ENCODE measurements around the gene UMODL1. TPM values are rescaled to one million over a fixed set of nuclear protein-coding genes. Genes with fewer than 3 reads are reported as not detected.

Gene UMODL1
- total and polyA plus RNA-seq, 2 donors (not counting 3 experiments of a cell fraction or from before 2014, with no cell fraction given): not detected

DNA sequence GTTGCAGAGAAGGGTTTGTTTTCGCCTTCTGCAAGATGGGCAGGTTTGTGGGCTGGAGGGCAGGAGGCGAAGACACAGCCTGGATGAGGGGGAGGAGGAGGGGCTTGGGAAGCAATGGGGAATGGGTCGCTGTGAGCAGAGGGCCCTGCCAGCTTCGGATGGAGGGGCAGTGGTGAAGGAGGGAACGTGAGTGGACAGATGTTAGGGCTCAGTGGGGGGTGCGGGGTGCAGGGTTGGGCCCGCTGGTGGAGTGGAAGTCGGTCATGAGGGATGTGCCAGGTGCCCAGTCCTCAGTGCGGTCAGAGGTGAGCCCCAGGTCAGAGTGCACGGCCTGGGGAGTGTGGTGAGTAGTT, 92.4 kb downstream of the UMODL1 start:
- no peak overlapping the region for H3K9ac ChIP-seq (replicated peaks; ENCODE audit: extremely low read depth, insufficient read depth, low read length)
- H3K79me2 ChIP-seq (ENCODE audit: control insufficient read depth, insufficient read depth, low read length): no peaks in the 10 kb centered on the region
- H3K9me1 ChIP-seq (replicated peaks; ENCODE audit: control insufficient read depth, extremely low read depth, insufficient read depth, low read length): no peaks in the 10 kb centered on the region
- dilution Hi-C loops (cut with MboI; ENCODE audit: extremely low pct_ligation_motif_present, low sequenced_read_pairs): no loop called here
- H3K4me2 ChIP-seq (ENCODE audit: insufficient read depth, low read length): no peak overlapping the region
- H3K4me3 ChIP-seq (replicated peaks in 1 of 3; ENCODE audit: insufficient read depth in 1 of 3, low read depth in 1 of 3, low read length in 3 of 3): no peak overlapping the region
- intact Hi-C loops (cut with micrococcal nuclease): loop anchor here (5.0 kb wide), 1 partner anchor 34 kb away; no protein-coding TSS in a partner anchor
- H3K27ac ChIP-seq (ENCODE audit: insufficient read depth, low read depth, low read length): no peak overlapping the region
- H3K36me3 ChIP-seq (ENCODE audit: control insufficient read depth in 2 of 2, extremely low read depth in 1 of 2, insufficient read depth in 2 of 2, low read length in 2 of 2): no peaks in the 10 kb centered on the region
- FAIRE-seq: no peak
- H2AFZ ChIP-seq (ENCODE audit: low read depth, low read length): no peak overlapping the region
- no peaks in the 10 kb centered on the region for H4K20me1 ChIP-seq (replicated peaks; ENCODE audit: control insufficient read depth, extremely low read depth, insufficient read depth, low read length)
- TF ChIP-seq JUN (IDR thresholded peaks at IDR 0.05; ENCODE audit: borderline replicate concordance, insufficient read depth, insufficient read length, low read depth) (no peak), MAX (IDR thresholded peaks at IDR 0.05; ENCODE audit: insufficient read depth, insufficient read length) (no peak), EZH2 (IDR thresholded peaks at IDR 0.05; ENCODE audit: borderline replicate concordance, low read depth, low read length, severe bottlenecking) (no peak), FOS (IDR thresholded peaks at IDR 0.05; ENCODE audit: borderline replicate concordance, insufficient read depth, low read length) (no peak)
- DNase-seq (ENCODE audit: low read depth, low spot score): no peak
- no TSS peak for BruUV-seq (replicated peaks)
- no peaks in the 10 kb centered on the region for H3K4me1 ChIP-seq (ENCODE audit: control insufficient read depth, extremely low read depth, insufficient read depth, low read length)
- no peaks in the 10 kb centered on the region for H3K27me3 ChIP-seq (ENCODE audit: control insufficient read depth in 2 of 2, insufficient read depth in 2 of 2, low read length in 2 of 2)
- no peaks in the 10 kb centered on the region for H3K9me3 ChIP-seq (replicated peaks; ENCODE audit: control insufficient read depth, insufficient read depth, low read length)
- CTCF ChIA-PET: interaction anchor here (0.8 to 3.8 kb wide), 9 partner anchors 18 to 218 kb away, joined by 3 to 108 read pairs (median 6); no protein-coding TSS in a partner anchor
- POLR2A ChIA-PET: no interaction called here

DNA sequence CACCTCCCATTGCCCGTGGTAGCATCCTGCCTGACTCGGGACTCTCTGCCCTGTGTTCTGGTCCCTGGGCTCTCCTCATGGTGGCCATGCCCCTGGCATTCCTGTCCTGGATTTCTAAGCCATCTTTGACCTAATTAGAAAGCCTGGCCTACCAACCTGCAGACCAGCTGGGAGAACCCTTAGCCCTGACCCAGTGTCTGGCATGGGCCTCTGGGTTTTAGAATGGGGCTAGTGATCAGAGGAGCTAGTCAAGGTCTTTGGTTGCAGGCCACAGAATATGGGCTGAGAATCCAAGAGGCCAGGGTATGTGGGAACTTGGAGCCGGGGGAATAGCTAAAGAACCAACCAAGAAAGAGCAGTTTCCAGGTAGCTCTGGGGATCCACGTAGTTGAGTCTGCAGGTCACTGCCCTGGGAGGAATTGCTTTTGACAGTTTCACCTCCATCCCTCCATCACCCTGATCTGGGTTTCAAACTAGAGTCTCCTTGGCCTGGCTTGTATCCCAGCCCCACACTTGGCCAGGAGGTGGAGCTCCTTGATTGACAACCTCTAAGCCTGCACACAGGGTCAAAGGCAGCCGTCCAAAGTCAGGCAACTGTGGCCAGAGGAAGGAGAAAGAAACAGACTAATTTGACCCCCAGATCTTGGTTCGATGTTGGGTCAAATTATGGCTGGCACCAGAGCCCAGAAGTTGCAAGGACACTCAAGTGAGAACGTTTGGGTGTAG, 93.1 kb downstream of the UMODL1 start:
- no peak overlapping the region for H3K4me2 ChIP-seq (ENCODE audit: insufficient read depth, low read length)
- no TSS peak for BruUV-seq (replicated peaks)
- POLR2A ChIA-PET: no interaction called here
- H4K20me1 ChIP-seq (replicated peaks; ENCODE audit: control insufficient read depth, extremely low read depth, insufficient read depth, low read length): no peaks in the 10 kb centered on the region
- no peak for TF ChIP-seq POLR2AphosphoS5 (IDR thresholded peaks at IDR 0.05; ENCODE audit: insufficient read depth, low read depth, low read length)
- no peak for TF ChIP-seq EZH2 (IDR thresholded peaks at IDR 0.05; ENCODE audit: borderline replicate concordance, low read depth, low read length, severe bottlenecking)
- TF ChIP-seq CTCF (IDR thresholded peaks at IDR 0.05; ENCODE audit: extremely low read depth in 1 of 2, insufficient read depth in 1 of 2, low read depth in 1 of 2, low read length in 2 of 2): peak; percentile 64 to 72
- FAIRE-seq: peak; percentile 87
- H3K4me3 ChIP-seq (replicated peaks in 1 of 3; ENCODE audit: insufficient read depth in 1 of 3, low read depth in 1 of 3, low read length in 3 of 3): no peak overlapping the region
- intact Hi-C loops (cut with micrococcal nuclease): loop anchor here (1.0 to 5.0 kb wide), 6 partner anchors 33 to 286 kb away; no protein-coding TSS in a partner anchor
- no peaks in the 10 kb centered on the region for H3K79me2 ChIP-seq (ENCODE audit: control insufficient read depth, insufficient read depth, low read length)
- H2AFZ ChIP-seq (ENCODE audit: low read depth, low read length): no peak overlapping the region
- dilution Hi-C loops (cut with MboI; ENCODE audit: extremely low pct_ligation_motif_present, low sequenced_read_pairs): no loop called here
- H3K9ac ChIP-seq (replicated peaks; ENCODE audit: extremely low read depth, insufficient read depth, low read length): no peak overlapping the region
- H3K9me3 ChIP-seq (replicated peaks; ENCODE audit: control insufficient read depth, insufficient read depth, low read length): no peaks in the 10 kb centered on the region
- no peak overlapping the region for H3K27ac ChIP-seq (ENCODE audit: insufficient read depth, low read depth, low read length)
- H3K27me3 ChIP-seq (ENCODE audit: control insufficient read depth in 2 of 2, insufficient read depth in 2 of 2, low read length in 2 of 2): no peaks in the 10 kb centered on the region
- no peaks in the 10 kb centered on the region for H3K9me1 ChIP-seq (replicated peaks; ENCODE audit: control insufficient read depth, extremely low read depth, insufficient read depth, low read length)
- DNase-seq (ENCODE audit: low read depth, low spot score): peak; percentile 53
- no peaks in the 10 kb centered on the region for H3K36me3 ChIP-seq (ENCODE audit: control insufficient read depth in 2 of 2, extremely low read depth in 1 of 2, insufficient read depth in 2 of 2, low read length in 2 of 2)
- CTCF ChIA-PET: interaction anchor here (0.5 to 3.8 kb wide), 22 partner anchors 8 to 217 kb away, joined by 3 to 108 read pairs (median 5); partner anchors contain the start of gene TFF3
- H3K4me1 ChIP-seq (ENCODE audit: control insufficient read depth, extremely low read depth, insufficient read depth, low read length): no peaks in the 10 kb centered on the region

All from endothelial cell of umbilical vein (primary cell).